HG02588 (cell line): ENCODE data around the gene SUSD6.
"Not testable (repeated sequence)": the region's sequence is repeated elsewhere in the genome, so short reads cannot be mapped to it uniquely, and the experiment has no call there.

Source experiments
- ATAC-seq: cut with Tn5 transposase; IDR thresholded peaks from one replicate; pipeline ENCODE4 v1.9.1; 2021; ENCODE audit warnings: mild to moderate bottlenecking, moderate library complexity; ENCODE audit not compliant: unreplicated experiment

SUSD6 gene

GRCh38 chr14:69692594-69692993, 81.2 kb downstream of the SUSD6 start:
- ATAC-seq: no peak

DNA sequence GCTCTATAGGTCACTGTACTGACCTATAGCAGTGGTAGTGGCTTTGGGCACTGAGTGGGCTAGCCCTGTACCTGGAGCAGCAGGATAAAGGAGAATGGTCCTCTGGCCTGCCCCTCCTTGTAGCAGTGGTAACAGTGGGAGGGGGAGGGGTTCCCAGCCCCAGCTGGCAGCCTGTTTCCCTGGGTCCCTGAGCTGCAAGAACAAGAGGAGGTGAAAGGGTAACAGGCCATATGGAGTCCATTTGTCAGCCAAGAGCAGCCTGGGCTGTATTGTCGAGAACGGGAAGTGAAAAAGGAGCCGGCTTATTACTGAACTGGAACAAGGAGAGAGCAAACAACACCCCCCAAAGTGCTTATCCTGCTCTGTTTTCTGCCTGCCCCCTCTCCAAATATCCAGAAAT, 81.7 kb downstream of the SUSD6 start:
- ATAC-seq: no peak

DNA sequence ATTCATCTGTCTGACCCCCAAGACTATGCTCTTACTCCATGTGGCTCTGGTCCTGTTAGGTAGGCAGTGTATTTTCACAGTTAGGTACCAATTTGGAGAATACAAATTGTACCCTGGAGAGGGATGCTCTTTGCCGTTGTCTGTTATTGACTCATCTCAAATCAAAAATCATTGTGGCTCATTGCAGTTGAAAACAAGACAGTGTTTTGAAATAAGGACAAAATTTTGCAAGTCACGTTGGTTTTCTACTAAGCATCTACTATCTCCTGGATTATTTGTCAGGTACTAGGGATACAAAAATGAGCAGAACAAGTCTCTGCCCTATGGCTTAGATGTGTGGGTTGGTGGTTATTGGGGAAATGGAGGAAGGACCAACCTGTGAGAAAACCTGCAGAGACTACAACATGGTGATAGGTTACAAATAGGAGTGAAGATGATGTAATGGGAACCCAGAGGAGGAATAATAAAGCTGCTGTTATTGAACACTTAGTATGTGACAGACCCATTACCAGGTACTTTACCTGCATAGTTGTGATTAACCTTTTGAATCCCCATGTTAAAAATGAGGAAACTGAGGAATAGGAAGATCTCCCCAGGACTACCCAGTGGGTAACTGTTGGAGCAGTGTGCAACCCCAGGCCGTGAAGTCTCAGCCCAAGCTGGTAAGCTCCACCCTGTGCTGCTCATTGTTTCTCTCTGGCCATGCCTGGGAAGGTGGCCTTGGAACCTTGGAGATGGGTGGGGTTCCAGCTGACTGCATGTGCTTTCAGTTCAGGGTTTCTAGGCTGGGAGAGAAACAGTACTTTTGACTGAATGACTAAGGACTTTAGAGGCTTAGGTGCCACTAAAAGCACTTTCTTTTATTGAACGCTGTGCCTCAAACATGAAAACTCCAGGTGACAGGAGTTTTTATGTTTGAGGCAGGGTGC, 82.7 kb downstream of the SUSD6 start:
- ATAC-seq: peak; percentile 43

DNA sequence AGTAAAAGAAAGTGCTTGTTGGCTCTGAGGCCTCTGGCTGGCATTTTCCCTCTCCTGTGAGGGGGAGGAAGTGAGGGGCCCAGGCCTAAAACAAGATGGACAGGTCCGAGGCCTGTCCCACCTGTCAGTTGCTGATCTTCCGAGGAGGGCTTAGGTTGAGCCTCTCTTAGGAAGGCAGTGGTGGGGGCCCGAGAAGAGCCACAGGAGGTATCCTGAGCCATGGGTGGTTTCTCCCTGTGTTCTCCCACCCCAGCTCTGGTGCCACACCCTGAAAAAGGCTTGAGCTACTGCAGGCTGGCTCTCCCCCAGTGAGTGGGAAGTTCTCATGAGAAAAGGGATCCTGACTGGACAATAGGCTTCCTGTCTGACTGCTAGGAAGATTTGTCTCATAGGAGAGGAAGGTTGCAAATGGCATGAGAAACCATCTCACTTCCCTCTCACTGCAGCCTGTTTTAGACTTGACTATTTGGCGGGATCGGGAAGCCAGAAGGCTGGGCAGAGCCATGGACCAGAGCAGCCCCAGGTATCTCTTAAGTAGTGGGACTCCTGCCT, 83.4 kb downstream of the SUSD6 start:
- no peak for ATAC-seq

DNA sequence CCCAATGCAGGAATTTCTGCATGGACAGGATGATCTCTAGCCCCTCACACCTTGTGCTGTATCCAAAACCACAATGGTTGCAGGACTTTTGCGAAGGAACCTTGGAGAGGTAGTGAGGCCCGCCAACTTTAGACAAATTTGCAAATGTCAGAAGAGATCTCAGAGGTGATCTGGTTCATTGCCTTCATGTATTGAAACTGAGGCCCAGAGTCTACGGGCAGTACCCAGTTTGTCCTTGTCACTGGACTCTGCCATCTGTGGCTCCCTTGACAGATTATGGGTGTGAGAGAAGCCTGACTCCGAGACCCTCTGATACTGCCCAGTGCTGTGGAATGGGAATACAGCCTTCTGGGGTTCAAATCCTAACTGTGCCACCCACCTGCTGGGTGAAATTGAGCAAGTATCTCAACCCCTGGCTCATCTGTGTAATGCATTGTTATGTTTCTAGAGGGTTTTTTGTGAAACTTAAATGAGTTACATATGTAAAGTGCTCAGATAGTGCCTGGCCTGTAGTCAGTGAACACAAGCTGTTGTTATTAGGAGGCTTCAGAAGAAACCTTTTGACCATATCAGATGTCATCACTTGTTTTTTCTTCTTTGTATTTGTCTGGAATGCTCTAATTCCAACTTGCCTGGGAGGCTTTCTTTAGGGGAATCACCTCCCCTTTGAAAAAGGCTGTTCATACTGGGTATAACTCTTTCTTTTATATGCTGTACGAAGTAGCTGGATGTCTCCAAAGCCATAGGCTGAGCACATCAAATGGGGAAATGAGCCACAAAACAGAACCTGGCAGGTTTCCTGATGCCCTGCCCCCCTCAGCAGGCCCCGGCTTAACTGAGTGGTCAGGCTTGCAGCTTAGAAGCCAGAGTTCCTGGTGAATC, 84.2 kb downstream of the SUSD6 start:
- ATAC-seq: no peak

- ATAC-seq: no peak
Measured at GRCh38 chr14:69696204-69696527, 84.8 kb downstream of the SUSD6 start.

GRCh38 chr14:69696633-69697557, 85.5 kb downstream of the SUSD6 start:
- ATAC-seq: no peak

- ATAC-seq: no peak
Measured at GRCh38 chr14:69698572-69698971, 87.2 kb downstream of the SUSD6 start.

DNA sequence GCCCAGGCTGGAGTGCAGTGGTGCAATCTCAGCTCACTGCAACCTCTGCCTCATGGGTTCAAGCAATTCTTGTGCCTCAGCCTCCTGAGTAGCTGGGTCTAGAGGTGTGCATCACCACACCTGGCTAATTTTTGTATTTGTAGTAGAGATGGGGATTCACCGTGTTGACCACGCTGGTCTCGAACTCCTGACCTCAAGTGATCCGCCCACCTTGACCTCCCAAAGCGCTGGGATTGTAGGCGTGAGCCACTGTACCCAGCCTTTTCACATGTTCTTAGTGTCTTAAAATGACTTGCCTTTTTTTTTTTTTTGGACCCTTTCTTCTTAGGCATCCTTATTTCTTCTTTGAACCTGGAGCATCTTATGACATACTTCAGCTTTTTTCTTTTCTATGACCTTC, 87.8 kb downstream of the SUSD6 start:
- not testable (repeated sequence) for ATAC-seq

DNA sequence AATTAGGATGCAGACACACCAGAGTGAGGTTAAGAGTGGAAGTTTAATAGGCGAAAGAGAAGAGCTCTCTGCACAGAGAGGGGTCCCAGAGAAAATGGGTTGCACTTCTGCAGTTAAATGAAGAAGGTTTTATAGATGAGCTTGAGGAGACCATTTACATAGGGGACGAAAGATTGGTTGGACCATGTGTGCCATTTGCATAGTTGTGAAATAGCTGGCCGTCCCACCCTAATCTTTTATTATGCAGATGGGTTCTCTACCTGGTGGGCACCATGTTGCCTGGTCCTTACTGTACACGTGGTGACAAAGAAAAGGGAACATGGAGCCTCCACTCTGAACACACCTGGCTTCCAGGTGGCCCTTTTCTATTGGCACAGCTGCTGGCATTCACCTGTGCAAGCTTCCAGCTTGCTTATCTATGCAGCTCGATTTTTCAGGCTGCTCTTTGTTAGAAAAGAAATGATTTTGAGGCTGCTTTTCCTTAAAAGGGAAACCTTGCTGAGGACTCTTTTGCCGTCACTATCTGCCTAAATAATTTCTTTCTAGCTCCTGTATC, 88.4 kb downstream of the SUSD6 start:
- no peak for ATAC-seq

DNA sequence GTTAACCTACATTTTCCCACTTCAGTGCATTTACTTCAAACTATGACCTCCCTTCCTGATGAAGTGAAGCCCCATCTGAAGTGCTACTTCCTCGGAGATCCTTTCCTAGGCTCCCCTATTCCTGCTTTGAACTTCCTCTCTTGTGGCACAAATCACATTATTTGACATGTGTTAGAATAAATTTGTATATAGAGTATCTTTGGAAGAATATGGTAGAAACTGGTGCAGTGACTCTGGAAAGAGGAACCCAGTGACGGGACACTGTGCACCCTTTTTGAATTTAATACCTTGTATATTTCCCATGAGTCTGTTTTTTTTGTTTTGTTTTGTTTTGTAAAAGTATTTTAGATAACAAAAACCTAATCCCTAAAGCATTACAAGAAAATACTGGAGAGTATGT, 89.2 kb downstream of the SUSD6 start:
- no peak for ATAC-seq

GRCh38 chr14:69701291-69701690, 89.9 kb downstream of the SUSD6 start:
- no peak for ATAC-seq

DNA sequence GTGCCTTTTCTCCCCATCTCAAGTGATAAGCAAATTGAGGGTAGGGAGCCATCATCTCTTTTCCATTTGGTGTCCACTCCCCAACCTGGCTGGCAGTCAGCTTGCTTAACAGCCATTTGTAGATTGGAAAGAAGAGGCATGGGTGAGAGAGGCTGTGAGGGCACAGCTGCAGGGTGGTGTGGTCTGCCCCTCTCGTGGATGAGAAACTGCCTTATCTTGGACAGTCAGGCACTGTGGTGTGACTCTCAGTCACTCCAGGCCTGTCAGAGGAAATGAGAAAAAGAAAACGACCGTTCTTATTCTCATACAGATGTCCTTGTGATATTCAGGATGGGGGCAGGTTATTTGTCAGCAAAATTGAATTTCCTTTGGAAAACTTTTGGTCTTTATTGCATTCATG, 90.5 kb downstream of the SUSD6 start:
- ATAC-seq: no peak

DNA sequence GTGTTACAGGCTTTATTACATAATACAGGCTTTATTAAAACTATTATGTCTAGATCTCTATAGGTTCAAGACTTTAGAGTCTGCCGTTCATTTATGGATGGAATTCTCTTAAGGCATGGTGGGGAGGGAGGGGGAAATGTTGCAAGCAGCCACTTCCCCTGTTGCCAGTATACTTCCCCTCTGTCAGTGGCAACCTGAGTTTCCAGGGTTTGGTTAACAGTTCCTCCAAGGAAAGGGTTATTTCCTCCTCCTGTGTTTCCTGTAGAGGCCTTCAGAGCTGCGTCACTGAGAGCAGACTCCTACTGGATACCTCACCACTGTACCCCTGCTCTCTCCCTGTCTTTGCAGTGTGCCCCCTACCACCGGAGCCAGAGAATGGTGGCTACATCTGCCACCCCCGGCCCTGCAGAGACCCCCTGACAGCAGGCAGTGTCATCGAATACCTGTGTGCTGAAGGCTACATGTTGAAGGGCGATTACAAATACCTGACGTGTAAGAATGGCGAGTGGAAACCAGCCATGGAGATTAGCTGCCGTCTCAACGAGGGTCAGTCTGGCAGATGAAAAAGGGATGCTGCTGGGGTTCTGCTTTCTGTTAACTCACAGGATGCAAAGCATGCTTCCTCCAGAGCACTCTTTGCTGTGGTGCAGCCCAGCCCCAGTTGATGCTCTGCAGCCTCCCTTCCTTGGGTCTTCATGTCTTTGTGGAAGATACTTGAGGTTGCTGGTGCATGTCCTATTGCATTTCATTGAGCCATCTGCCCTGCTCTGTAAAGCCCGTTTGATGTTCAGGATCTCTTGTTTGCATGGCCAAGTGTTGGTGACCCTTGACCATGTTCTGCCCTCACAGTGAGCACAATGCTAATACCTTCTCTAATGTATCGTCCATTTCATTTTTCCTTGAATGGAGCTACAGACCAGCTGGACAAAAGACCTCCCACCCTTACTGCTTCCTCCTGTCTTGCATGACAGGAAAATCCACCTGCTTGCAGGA, 91.9 kb downstream of the SUSD6 start:
- no peak for ATAC-seq

DNA sequence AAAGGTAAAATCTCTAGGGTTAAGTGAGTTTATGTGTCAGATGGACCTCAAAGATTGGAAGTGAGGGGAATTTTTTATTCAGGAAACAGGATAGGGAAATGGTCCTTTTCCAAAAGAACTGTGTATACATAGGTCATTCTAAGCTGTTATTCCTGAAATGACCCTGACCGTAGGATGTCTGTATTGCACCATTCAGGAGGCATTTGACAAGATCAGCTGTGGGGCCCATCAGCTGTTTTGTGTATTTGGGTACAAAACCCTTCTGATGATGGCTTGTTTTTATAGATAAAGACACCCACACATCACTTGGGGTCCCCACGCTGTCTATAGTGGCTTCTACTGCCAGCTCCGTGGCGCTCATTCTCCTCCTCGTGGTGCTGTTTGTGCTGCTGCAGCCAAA, 92.9 kb downstream of the SUSD6 start:
- ATAC-seq: no peak

- ATAC-seq: no peak
Measured at GRCh38 chr14:69705706-69706105, 94.3 kb downstream of the SUSD6 start.

DNA sequence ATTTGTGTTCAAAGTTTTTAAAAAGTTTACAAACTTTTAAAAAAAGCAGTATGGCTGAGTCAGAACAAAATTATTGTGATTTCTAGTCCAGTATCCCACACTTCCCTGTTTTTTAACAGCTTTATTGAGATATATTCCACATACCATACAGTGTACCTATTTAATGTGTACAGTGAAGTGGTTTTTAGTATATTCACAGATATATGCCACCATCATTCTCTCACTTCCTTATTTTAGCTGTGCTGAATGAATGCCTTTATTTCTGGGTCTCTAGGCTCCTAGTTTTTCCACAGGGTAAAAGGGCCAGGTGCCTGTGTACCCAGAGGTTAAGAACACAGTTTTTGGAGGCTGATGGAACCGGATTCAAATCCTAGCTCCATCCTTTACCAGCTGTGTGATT, 96.7 kb downstream of the SUSD6 start:
- no peak for ATAC-seq

DNA sequence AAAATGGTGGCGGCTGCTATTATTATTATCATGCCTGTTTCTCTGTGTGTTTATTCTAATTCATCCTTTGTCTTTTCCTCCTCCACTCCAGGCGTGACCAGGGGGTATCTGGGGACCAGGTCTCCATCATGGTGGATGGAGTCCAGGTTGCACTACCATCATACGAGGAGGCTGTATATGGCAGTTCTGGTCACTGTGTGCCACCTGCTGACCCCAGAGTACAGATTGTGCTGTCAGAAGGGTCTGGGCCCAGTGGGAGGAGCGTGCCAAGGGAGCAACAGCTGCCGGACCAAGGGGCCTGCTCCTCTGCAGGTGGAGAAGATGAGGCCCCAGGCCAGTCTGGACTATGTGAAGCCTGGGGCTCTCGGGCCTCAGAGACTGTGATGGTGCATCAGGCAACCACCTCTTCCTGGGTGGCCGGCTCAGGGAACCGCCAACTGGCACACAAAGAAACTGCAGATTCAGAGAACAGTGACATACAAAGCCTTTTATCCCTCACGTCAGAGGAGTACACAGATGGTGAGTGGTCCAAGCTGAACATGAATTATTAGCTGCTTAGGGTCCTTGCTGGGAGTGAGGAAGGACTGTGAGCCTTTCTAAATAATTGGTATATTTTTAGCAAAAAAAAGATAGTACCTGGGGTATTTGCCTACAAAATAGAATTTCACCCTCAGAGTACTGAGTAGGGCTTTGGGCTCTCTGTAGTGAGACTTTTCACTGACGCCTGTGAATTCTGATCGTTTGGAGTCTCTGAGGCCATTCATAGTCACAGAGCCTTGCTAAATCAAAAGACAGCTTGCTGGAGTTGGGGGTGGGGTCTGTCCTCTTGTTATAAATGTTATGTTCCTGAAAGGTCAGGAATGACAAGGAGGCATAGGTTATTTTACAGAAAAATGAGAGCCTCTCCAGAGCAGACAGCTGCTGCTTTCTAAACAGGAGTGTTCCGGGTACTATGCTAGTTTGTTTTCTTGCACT, 97.5 kb downstream of the SUSD6 start:
- ATAC-seq: no peak
